ENCODE measurements around the gene ICE1.
A peak's percentile ranks its signal among the peaks of the same experiment; 100 is the strongest.
"Not testable (repeated sequence)": the region's sequence is repeated elsewhere in the genome, so short reads cannot be mapped to it uniquely, and the experiment has no call there.

The ICE1 gene

DNA sequence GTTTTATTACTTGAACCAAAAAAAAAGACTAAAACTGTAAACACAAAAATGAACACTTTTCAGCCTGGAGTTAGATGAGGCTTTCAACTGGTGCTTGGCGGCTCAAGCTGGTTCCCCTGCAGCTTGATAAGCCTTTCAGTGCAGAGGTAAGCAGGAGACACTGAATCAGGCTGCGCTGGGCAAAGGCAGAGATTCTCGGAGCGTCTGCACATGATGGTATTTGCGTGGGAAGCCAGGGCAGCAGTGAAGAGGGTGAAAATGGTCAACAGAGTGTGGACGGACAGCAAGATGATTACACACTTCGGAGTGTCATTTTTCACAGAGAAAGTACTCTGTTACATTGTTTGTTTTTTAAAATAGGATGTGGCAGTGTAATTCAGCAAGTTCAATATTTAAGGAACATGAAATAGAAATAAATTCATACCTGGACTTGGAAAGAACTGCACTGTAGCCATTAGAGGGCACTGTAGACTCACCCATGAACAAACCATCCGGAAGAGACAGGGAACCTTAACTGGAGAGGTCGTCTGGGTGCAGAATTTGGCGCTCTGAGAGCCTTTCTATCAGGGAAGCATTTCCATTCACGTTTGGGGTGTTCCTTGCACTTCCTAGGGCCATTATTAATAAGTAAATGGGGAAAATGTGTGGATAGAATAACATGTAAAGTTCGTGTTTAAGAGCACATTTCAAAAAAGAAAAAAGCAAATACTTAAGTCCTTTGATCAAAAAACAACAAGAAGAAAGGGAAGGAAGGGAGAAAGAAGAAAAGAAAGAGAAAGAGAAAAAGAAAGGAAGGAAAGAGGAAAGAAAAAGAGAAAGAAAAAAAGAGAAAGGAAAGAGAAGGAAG is 69.8 kb downstream of the ICE1 start:
- DNase-seq = peak; percentile 52

DNA sequence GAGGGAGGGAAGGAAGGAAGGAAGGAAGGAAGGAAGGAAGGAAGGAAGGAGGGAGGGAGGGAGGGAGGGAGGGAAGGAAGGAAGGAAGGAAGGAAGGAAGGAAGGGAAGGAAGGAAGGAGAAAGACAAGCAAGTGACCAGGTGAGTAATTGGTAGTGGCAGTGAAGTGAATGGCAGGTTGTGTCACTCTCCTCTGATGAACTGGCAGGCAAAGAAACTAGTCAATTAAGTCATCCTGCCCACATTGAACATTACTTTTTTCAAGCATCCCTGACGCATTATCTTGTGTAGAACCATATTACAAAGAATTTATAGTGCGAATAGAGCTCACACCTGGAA is 70.4 kb downstream of the ICE1 start:
- DNase-seq = not testable (repeated sequence)

DNA sequence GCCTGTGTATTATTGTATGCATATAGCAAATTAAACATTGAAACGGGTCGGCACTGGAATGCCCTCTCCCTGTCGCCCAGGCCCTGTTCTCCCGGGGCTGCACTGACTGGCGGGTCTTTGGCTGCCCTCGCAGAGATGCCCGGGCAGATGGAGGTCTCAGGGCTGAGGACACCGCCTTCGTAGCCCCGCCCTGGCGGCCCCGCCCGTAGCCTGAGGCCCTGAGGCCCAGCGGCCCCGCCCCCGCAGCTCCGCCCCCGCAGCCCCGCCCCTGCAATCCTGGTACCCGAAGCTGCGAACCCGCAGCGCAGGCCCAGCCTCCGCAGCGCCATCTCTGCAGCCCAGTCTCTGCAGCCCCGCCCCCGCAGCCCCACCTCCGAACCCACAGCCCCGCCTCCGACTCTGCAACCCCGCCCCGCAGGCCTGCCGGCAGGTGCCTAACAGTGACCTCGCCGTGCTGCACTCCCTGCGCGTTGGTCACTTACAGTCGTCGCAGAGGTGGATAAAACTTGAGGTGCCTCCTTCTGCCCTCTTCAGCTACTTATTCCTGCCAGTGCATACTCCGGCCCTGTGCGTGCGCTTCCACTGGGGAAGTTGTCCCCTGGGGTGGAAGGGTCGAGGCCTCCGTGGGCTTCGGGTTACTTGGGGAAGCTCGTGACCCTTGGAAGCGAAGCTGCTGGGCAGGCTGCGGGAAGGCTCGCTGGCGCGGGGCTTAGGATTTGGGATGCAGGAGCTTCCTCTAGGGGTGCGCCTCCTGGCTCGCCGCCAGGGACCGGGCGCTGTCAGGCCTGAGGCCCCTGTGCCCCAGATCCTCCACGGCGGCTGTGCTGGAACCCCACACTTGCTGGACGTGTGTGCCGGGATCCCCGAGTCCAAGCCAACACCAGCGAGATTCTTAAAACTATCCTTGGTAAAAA is 72.3 kb downstream of the ICE1 start:
- peak; percentile 51 for DNase-seq

DNA sequence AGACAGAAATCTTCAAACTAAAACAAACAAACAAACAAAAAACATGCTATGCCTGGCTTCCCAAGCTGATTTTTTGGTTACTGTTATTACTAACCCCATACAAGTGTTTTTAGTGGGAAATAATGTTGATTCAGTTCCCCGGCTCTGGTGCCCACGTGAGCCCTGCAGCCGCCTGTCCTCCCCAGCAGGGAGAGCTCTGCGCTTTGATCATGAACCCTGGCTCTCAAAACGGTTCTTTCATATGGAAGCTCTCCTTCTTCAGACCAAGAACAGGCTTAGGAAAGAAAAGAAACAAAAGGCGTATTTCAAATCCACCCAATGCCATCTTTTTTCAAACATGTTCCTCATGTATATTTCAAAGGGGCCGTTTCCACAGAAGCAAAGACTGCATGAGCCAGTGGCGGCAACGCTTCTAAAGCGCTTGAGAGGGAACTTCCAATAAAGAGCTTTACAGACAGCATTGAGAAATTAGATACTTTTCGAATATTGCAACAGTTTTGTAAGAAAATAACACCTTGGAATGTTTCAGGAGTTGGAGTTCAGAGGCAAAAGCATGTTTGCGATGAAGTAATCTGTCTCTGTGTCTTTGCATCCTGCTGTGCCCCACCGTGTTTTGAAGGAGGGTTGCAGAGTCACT is 74.8 kb downstream of the ICE1 start:
- DNase-seq = peak; percentile 33

DNA sequence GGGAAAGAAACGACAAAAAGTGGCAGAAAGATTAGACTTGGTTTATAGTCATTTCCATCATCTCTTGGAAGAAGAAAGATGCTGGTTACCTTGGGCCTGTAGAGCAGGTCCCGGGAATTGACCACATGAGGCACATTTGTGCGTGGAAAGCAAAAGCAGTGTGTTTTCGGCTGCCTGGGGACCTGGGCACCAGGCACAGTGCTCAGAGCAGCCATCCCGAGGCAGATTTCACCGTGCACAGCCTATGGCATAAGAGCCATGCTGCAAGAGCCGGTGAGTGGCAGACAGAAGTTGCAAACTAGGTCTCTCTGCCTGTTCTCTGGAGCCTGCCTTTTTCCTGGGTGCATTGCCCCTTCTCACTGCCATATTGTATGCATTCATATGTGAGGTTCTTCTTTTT is 77.0 kb downstream of the ICE1 start:
- DNase-seq = no peak

DNA sequence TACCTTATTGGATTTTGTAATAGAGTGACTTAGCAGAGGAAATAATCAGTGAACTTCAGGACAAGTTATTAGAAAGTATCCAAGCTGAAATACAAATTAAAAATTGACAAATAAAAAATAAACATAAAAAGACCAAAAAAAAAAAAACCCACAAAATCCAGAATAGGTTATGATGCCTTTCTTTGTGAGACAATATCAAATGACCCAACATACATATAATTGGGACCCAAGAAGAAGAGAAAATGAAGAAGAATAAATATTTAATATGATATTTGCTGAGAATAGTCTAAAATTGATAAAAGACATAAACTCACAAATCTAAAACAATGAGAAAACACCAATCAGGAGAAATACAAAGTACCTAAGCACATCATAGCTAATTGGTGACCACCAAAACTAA is 81.8 kb downstream of the ICE1 start:
- DNase-seq = no peak

DNA sequence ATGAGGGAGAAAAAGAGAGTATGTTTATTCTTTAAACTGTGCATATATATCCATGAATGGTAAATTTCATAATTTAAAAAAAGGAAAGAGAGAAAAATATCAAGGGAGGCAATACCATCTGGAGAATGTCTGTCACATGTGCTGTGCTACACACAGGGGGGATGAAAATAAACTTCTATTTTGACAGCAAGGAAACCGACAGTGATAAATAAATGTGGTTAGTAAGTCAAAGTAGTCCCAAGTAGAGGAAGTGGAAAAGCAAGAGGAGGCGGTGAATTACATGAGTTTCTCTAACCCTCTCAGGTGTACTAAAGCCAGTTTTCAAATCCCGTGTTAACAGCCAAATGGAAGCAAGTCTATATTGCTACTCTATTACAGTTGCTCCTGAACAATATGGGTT is 83.3 kb downstream of the ICE1 start:
- DNase-seq = no peak

DNA sequence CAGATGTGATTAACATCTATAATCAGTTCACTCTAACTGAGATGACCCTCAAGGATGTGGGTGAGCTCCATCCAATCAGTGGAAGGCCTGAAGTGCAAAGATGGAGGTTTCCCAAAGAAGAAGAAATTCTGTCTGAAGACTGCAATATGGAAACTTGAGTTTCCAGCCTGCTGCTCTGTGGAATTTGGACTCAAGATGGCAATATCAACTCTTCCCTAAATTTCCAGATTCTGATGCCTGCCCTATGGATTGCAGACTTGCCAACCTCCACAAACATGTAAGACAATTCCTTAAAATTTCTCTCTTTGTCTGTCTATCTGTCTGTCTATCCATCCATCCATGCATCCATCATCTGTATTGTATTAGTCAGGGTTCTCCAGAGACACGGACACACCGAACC is 85.9 kb downstream of the ICE1 start:
- no peak for DNase-seq

DNA sequence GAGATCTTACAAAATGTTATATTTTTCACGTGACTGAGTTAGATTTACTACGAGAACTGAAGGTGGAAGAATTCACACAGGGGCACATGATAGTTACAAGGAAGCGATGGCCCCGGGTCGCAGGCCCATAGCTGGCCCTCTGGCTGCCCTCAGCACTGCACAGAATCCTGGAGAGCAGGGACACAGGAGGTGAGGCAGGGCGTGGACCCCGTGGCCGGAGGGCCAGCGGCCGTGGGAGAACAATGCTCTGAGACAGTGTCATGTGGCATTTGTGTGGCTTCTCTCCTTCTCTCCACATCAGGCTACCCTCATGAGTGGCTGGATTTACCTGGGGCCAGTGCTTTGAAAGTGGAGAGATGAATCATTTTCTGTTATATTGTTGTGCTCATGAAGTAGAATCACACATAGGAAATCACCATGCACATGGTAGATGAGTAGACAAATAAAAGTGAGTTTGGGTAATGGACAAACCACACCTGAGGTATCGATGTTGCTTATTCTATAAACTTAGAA is 89.5 kb downstream of the ICE1 start:
- DNase-seq = no peak

DNA sequence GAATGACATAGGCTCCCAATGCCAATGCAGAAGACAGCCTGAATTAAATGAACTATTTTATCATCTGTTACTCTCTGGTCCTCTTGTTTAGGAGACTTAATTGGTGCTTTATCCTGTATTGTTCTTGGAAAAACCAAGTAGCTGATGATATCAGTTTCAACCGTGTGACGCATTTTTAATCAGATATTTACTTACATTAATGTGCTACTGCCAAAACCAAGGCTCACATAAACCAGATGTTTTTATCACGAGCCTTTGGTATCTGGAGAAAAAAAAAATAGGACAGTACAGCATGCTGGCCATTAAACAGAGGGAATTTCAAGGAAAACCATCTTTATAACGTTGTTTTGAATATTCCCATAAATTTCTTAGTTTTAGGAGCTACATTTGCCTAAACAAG is 90.1 kb downstream of the ICE1 start:
- DNase-seq = no peak

DNA sequence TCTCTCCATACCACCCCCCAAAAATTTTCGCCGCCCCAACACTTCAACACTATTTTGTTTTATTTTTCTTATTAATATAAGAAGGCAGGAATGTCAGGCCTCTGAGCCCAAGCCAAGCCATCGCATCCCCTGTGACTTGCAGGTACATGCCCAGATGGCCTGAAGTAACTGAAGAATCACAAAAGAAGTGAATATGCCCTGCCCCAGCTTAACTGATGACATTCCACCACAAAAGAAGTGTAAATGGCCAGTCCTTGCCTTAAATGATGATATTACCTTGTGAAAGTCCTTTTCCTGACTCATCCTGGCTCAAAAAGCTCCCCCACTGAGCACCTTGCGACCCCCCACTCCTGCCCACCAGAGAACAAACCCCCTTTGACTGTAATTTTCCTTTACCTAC is 98.1 kb downstream of the ICE1 start:
- DNase-seq = not testable (repeated sequence)

DNA sequence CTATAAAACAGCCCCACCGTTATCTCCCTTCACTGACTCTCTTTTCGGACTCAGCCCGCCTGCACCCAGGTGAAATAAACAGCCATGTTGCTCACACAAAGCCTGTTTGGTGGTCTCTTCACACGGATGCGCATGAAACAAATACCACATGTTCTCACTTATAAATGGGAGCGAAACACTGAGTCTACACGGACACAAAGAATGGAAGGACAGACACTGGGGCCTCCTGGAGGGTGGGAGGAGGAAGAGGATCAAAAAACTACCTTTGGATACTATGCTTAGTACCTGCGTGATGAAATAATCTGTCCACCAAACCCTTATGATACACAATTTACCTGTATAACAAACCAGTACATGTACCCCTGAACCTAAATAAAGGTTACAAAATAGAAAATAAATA is 98.6 kb downstream of the ICE1 start:
- no peak for DNase-seq

DNA sequence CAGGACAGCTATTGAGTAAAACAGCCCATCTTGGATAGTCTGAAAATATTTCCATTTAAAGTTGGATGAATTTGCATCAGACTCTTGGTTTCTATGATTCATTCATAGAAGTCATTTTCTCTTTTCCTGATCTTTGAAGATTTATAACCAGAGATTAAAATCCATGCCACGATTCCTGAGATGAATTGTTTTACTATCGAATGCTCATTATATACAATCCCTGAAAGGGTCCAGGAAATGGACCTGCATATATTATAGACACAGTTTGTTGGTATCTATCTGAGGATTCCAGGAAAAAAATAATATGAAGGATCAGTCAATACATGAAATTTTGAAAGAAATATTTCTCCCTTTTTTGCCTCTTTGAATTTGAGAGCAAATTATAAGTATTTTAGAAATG is 99.0 kb downstream of the ICE1 start:
- DNase-seq = no peak

DNA sequence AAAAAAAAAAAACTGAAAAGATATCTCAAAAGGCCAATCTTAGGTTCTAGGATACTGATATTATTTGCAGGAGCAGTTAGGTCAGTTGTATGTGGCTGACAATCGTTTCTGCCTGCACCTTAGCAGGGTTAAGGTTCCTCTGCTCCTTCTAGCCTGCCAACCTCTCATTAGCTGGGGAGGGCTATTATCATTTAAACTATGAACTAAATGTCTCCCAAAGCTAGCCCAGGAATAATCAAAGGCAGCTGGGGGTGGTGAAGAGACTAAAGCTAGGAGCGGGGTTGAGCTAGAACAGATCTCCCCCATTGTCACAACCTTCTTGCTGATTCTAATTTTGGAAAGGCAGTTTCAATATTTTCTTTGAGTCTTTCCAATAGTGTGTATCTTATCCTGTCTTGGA is 99.9 kb downstream of the ICE1 start:
- no peak for DNase-seq

DNA sequence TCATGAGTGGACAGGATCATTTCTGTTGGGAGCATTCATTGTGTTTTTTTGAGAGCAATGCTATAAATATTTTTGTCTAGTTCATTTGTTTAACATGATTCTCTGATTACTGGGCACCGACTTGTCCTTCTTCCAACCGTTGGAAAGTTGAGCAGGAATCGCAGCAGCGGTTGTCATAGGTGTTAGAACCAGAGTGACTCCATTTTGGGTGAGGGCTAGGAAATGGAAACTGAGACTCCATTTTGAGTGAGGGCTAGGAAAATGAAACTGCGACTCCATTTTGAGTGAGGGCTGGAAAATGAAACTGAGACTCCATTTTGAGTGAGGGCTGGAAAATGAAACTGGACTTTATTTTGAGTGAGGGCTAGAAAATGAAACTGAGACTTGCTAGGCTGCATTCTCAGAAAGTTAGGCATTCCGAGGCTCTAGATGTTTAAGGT is 100.6 kb downstream of the ICE1 start:
- no peak for DNase-seq

DNA sequence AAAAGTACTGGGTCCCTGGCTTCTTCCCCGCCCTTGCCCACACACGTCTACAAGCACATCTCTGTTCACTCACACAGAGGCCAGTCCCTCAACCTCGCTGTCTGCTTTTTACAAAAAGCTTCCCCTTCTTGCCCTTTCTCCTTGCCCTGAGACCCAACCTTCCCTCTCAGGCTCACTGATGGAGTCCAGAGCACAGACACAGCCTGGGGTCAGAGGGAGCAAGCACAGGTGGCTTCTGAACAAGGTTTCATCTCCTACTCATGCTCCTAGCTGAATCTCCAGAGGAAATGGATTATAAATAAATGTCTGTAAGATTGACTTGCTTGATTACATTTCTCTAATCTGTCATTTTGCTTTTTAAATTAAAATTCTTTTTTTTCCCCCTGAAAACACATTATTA is 101.8 kb downstream of the ICE1 start:
- DNase-seq = no peak

DNA sequence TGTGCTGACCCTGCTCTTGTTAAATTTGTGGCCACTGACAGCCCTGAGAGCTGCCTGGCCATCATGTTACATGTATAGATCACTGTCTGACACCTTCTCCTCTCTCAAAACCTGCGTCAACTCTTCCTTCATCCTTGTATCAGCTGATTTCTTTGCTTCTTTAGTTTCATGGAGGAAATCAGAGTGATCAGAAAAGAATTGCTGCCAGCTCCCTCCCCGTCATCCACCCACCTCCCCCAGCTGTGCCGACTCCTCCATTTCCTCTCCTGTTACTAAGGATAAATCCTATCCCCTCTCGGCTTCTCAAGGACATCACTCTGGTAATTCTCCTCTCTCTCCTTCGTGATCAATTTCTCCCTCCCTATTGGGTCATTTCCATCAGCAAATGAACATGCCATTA is 108.9 kb downstream of the ICE1 start:
- no peak for DNase-seq

DNA sequence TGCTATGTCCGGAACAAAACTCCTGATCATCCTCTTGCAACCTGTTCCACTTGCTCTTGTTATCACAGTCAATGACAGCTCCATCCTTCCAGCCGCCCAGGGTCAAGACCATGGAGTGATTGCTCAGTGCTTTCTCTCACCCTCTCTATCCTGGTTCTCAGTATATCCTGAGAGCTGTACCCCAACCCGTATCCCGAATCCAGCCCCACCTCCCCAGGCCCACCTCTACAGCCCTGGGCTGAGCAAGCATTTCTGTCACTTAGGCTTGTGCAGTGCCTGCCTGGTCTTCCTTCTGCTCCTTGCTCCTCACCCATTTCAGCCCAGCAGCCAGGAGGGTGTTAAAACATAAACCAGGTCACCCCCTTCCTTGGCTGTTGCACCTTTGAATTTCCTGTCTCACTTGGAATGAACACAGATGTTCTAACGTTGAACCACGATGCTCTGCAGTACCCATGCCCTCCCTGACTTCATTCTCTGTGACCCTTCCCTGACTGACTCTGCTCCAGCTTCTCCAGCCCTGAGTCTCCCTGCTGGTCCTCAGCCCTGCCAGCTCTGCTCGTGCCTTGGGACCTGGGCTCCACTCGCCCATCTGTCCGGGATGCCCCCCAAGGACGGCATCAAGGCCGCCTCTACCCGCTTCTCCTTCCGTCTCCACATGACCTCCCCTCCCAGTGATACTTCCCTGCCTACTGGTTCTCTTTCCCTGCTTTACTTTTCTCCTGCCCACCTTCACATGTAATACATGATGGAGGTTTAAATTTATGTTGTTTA is 110.0 kb downstream of the ICE1 start:
- DNase-seq = no peak

DNA sequence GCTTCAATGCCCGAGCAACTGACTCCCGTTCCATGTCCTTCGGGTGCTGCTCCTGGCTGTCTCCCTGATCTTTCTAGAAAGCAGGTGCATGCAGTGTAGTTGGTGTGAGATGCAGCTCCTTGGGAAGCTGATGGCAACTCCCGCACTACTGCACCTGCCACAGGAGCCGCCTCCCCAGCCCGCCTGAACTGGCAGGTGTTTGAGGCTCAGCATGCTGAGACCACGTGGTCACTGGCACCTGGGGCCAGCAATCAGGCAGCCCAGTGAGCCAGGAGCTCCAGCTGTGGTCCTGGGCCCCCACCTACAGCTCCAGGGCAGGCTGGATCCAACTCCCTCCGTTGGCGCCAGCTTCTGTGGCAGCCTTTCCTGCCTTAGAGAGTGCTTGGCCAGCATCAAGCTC is 111.5 kb downstream of the ICE1 start:
- no peak for DNase-seq

DNA sequence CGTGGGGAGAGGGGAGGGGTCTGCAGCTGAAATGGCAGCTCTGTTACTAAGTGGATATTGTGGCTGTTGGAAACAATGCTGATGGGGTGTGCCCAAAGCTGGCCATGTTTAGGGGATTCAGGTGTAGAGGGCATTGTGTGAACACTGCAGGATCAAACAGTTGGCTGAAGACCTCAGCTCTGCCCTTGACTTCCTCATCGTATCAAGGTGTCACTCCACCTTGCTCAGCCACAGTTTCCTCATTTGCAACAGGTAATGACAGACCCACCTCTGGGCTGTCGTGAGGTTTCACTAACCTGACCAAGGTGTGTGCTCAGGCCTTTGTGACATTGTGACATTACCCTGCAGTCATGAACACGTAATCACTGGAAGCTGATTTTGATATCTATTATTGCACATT is 111.9 kb downstream of the ICE1 start:
- no peak for DNase-seq

DNA sequence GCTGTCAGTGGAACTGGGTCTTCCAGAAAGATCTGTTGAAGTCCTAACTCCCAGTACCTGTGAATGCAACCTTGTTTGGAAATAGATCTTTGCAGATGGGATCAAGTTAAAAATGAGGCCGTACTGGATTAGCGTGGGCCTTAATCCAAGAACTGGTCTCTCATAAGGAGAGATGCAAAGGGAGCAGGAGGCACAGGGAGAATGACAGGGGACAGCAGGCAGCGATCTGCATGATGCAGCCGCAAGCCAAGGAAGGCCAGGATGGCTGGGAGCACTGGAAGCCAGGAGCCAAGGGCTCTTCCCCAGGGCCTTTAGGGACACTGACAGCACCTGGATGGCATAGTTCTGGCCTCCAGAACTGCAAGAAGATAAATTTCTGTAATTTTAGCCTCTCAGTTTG is 114.4 kb downstream of the ICE1 start:
- no peak for DNase-seq

DNA sequence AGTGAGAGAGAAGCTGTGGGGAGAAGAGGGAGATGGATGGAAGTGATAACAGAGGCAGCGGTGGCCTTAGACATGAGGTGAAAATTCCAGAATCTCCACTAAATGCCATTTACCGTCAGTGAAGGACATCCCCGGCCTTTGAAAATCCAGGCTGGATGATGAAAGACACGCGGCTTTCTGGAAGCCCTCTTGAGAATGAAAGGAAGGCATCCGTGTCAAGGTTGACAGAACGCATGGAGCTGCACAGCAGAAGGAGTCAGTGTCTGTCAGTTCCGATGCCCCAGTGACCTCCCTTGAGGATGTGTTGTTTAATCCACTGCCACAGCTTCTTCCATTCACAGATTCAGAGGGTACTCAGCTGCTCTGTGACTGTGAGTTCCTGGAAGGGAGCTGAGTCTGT is 114.9 kb downstream of the ICE1 start:
- no peak for DNase-seq

DNA sequence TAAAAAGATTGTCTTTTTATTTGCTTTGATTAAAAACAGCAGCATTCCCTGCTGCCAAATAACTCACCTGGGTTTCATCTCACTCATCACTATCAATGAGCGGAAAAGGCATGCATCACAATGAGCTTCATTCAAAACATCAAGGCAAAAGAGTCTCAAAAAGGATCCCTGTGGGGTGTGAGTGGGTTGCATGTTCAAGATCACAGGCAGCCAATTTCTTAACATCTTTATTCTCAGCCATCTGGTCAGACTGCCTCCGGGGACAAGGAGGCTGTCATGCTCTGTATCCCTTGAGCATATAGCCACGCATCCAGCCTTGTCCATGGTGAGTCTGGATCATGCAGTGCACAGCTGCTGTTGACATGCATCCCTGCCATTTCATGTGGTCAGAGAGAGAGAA is 117.1 kb downstream of the ICE1 start:
- DNase-seq = no peak
